Neuronal stem cell (in vitro differentiated cells): Measurements from ENCODE around the gene MB21D2.

Experiments
- DNase-seq: peaks from one replicate; pipeline ENCODE4 v3.0.0-alpha.2; 2013; ENCODE audit warnings: low spot score
- H2AFZ ChIP-seq: one replicate; pipeline ENCODE4 v1.6.1; 2013; ENCODE audit warnings: mild to moderate bottlenecking, low read length, inconsistent platforms
- H2AK5ac ChIP-seq: 2 replicates; pipeline ENCODE4 v1.6.1; 2013; ENCODE audit warnings: low read depth, mild to moderate bottlenecking, inconsistent platforms, low read length, moderate library complexity, mixed read lengths
- H2BK120ac ChIP-seq: 2 replicates; pipeline ENCODE4 v1.6.1; 2013; ENCODE audit warnings: low read depth, mild to moderate bottlenecking, inconsistent platforms, low read length, moderate library complexity, mixed read lengths
- H2BK12ac ChIP-seq: one replicate; pipeline ENCODE4 v1.6.1; 2013; ENCODE audit warnings: low read length, inconsistent platforms
- H2BK15ac ChIP-seq: 2 replicates; pipeline ENCODE4 v1.6.1; 2013; ENCODE audit warnings: mild to moderate bottlenecking, low read length, inconsistent platforms, mixed read lengths
- H2BK5ac ChIP-seq: one replicate; pipeline ENCODE4 v1.6.1; 2013; ENCODE audit warnings: inconsistent platforms, mild to moderate bottlenecking, low read length, moderate library complexity
- H3K14ac ChIP-seq: one replicate; pipeline ENCODE4 v1.6.1; 2013; ENCODE audit warnings: low read length, inconsistent platforms
- H3K18ac ChIP-seq: 2 replicates; pipeline ENCODE4 v1.6.1; 2013; ENCODE audit warnings: low read length, inconsistent platforms
- H3K23ac ChIP-seq: 2 replicates; pipeline ENCODE4 v1.6.1; 2013; ENCODE audit warnings: low read depth, mild to moderate bottlenecking, mixed read lengths, low read length, inconsistent platforms; ENCODE audit not compliant: poor library complexity
- H3K27ac ChIP-seq: replicated peaks from 3 replicates; pipeline ENCODE4 v1.5.1; 2013; ENCODE audit warnings: low read length, inconsistent platforms
- H3K27me3 ChIP-seq, 3 experiments: 2 replicates each; pipeline ENCODE4 v1.6.1; 2013; ENCODE audit warnings: low read length in 3 of 3, mild to moderate bottlenecking in 2 of 3, inconsistent platforms in 1 of 3, low read depth in 1 of 3, mixed read lengths in 1 of 3, moderate library complexity in 1 of 3; ENCODE audit not compliant: control insufficient read depth in 3 of 3, insufficient read depth in 3 of 3
- H3K36me3 ChIP-seq, 2 donors: replicated peaks in 1 of 2; 2 replicates each; pipeline ENCODE4 v1.6.1; 2013; ENCODE audit warnings: low read length in 2 of 2; ENCODE audit not compliant: control insufficient read depth in 2 of 2, insufficient read depth in 2 of 2
- H3K4ac ChIP-seq: 2 replicates; pipeline ENCODE4 v1.6.1; 2013; ENCODE audit warnings: inconsistent platforms, mild to moderate bottlenecking, low read length, moderate library complexity
- H3K4me1 ChIP-seq, 2 donors: 1 replicate in 1 of 2; 2 replicates in 1 of 2; pipeline ENCODE4 v1.6.1; 2013; ENCODE audit warnings: low read length in 2 of 2, low read depth in 1 of 2; ENCODE audit not compliant: control insufficient read depth in 2 of 2, insufficient read depth in 1 of 2
- H3K4me2 ChIP-seq: one replicate; pipeline ENCODE4 v1.6.1; 2013; ENCODE audit warnings: mild to moderate bottlenecking, low read length, inconsistent platforms; ENCODE audit not compliant: insufficient read depth, poor library complexity, severe bottlenecking
- H3K4me3 ChIP-seq, 2 donors: 2 replicates each; pipeline ENCODE4 v1.5.1; 2013; ENCODE audit warnings: low read length in 2 of 2, mild to moderate bottlenecking in 2 of 2, inconsistent platforms in 1 of 2, moderate library complexity in 1 of 2
- H3K79me1 ChIP-seq: one replicate; pipeline ENCODE4 v1.6.1; 2013; ENCODE audit warnings: low read depth, mild to moderate bottlenecking, inconsistent platforms, low read length, moderate library complexity
- H3K9ac ChIP-seq: one replicate; pipeline ENCODE4 v1.6.1; 2013; ENCODE audit warnings: mild to moderate bottlenecking, low read depth, low read length, inconsistent platforms; ENCODE audit not compliant: poor library complexity
- H3K9me3 ChIP-seq, 2 donors: replicated peaks in 1 of 2; 2 replicates each; pipeline versions ENCODE3 to v1.6.1; 2013; ENCODE audit warnings: low read length in 2 of 2, mild to moderate bottlenecking in 2 of 2, inconsistent platforms in 1 of 2, low read depth in 1 of 2, mixed read lengths in 1 of 2, moderate library complexity in 1 of 2; ENCODE audit not compliant: control insufficient read depth in 2 of 2, insufficient read depth in 1 of 2
- H4K8ac ChIP-seq: one replicate; pipeline ENCODE4 v1.6.1; 2013; ENCODE audit warnings: low read depth, mild to moderate bottlenecking, inconsistent platforms, low read length, moderate library complexity
- H4K91ac ChIP-seq: one replicate; pipeline ENCODE4 v1.6.1; 2013; ENCODE audit warnings: low read length, low read depth, mild to moderate bottlenecking, inconsistent platforms; ENCODE audit not compliant: poor library complexity
- WGBS, 2 donors: extraction: QIAGEN DNeasy Blood & Tissue Kit; methylation state at CpG; one replicate each; pipeline ENCODE4 v1.1.7; 2013; ENCODE audit warnings: missing lambda C conversion rate in 2 of 2, mixed read lengths in 1 of 2; ENCODE audit not compliant: insufficient read length in 2 of 2, insufficient replicate concordance in 1 of 2; ENCODE audit errors: extremely low coverage in 2 of 2; 5-methylcytosine and 5-hydroxymethylcytosine counted together

The MB21D2 gene

GRCh38 chr3:192816351-192816750, 101.3 kb downstream of the MB21D2 start:
- Histone ChIP-seq H2BK5ac (no peak overlapping the region), H3K4me2 (no peak overlapping the region), H3K9me3 (no peaks in the 10 kb centered on the region), H3K4me1 (peaks cover 0 to 12% of the 10 kb centered on the region in 2 donors), H2BK120ac (no peak overlapping the region), H2BK15ac (no peak overlapping the region), H3K36me3 (no peaks in the 10 kb centered on the region), H4K91ac (no peak overlapping the region), H3K27ac (no peak overlapping the region), H4K8ac (no peak overlapping the region), H3K18ac (no peak overlapping the region), H3K27me3 (no peaks in the 10 kb centered on the region), H2AFZ (no peak overlapping the region), H3K14ac (no peak overlapping the region), H3K4me3 (no peak overlapping the region), H2BK12ac (no peak overlapping the region), H3K4ac (no peak overlapping the region), H2AK5ac (no peak overlapping the region), H3K9ac (no peak overlapping the region), H3K23ac (no peak overlapping the region), H3K79me1 (no peaks in the 10 kb centered on the region)
- peak; percentile 36 for DNase-seq
- WGBS, 2 donors, result no CpG with 5 or more reads among the region's 4 CpGs

GRCh38 chr3:192812743-192813383, 104.8 kb downstream of the MB21D2 start:
- H3K9ac ChIP-seq, result no peak overlapping the region
- no peaks in the 10 kb centered on the region for H3K79me1 ChIP-seq
- no peak overlapping the region for H3K23ac ChIP-seq
- no peak overlapping the region for H2BK15ac ChIP-seq
- peak; percentile 56 for DNase-seq
- whole genome bisulfite sequencing, 2 donors, result no CpG with 5 or more reads among the region's 4 CpGs
- no peak overlapping the region for H4K91ac ChIP-seq
- H2BK120ac ChIP-seq, result no peak overlapping the region
- no peak overlapping the region for H4K8ac ChIP-seq
- no peak overlapping the region for H3K27ac ChIP-seq
- no peak overlapping the region for H3K4me3 ChIP-seq
- H2AFZ ChIP-seq, result peak overlapping the region; percentile 73
- no peak overlapping the region for H2BK5ac ChIP-seq
- no peak overlapping the region for H3K4ac ChIP-seq
- no peaks in the 10 kb centered on the region for H3K27me3 ChIP-seq
- no peak overlapping the region for H2AK5ac ChIP-seq
- H3K36me3 ChIP-seq, result no peaks in the 10 kb centered on the region
- H3K4me1 ChIP-seq, result peaks cover 0 to 8% of the 10 kb centered on the region in 2 donors
- no peak overlapping the region for H3K18ac ChIP-seq
- no peak overlapping the region for H3K4me2 ChIP-seq
- no peaks in the 10 kb centered on the region for H3K9me3 ChIP-seq
- no peak overlapping the region for H3K14ac ChIP-seq
- H2BK12ac ChIP-seq, result no peak overlapping the region

- Histone ChIP-seq H3K4me2 (no peak overlapping the region), H2BK5ac (no peak overlapping the region), H3K9ac (peak overlapping the region; percentile 17), H2AK5ac (no peak overlapping the region), H2BK120ac (no peak overlapping the region), H3K4me3 (no peak overlapping the region), H2BK15ac (no peak overlapping the region), H3K23ac (no peak overlapping the region), H3K18ac (no peak overlapping the region), H4K91ac (no peak overlapping the region), H3K4me1 (peaks cover 0 to 3% of the 10 kb centered on the region in 2 donors), H4K8ac (no peak overlapping the region), H2BK12ac (no peak overlapping the region), H3K4ac (no peak overlapping the region), H3K79me1 (no peaks in the 10 kb centered on the region), H2AFZ (no peak overlapping the region), H3K27me3 (no peaks in the 10 kb centered on the region), H3K9me3 (no peaks in the 10 kb centered on the region), H3K36me3 (no peaks in the 10 kb centered on the region), H3K14ac (no peak overlapping the region), H3K27ac (no peak overlapping the region)
- no CpG with 5 or more reads among the region's 6 CpGs for WGBS, 2 donors
- no peak for DNase-seq
Measured at GRCh38 chr3:192805711-192806110, 111.9 kb downstream of the MB21D2 start.

DNA sequence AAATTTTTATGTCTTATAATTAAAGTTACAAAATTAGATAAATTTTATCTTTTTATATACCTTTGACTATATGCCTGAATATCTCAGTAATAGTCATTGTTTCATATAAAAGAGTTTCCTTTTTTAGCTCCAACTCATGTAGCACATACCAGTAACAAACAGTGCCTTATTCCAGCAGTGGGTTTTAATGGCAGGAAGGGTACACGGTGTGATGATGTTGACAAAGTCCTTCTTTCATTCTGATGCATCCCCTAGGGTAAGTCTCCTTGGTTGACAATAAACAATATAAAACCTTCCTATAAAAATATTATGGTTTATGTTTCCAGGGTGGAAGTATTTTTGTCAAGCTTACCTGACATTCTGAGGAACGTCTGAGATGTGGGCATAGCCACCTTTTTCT, 113.2 kb downstream of the MB21D2 start:
- Histone ChIP-seq H3K9ac (no peak overlapping the region), H3K14ac (no peak overlapping the region), H3K9me3 (no peaks in the 10 kb centered on the region), H3K36me3 (no peaks in the 10 kb centered on the region), H4K91ac (no peak overlapping the region), H3K4ac (no peak overlapping the region), H2BK12ac (no peak overlapping the region), H2BK15ac (no peak overlapping the region), H3K27me3 (no peaks in the 10 kb centered on the region), H2AFZ (no peak overlapping the region), H3K79me1 (no peaks in the 10 kb centered on the region), H2AK5ac (no peak overlapping the region), H3K18ac (no peak overlapping the region), H3K27ac (no peak overlapping the region), H2BK120ac (no peak overlapping the region), H4K8ac (no peak overlapping the region), H3K4me1 (peaks cover 0 to 3% of the 10 kb centered on the region in 2 donors), H2BK5ac (no peak overlapping the region), H3K4me2 (no peak overlapping the region), H3K4me3 (no peak overlapping the region), H3K23ac (no peak overlapping the region)
- DNase-seq, result no peak
- no CpG with 5 or more reads among the region's 2 CpGs for WGBS, 2 donors
